Astrocyte (in vitro differentiated cells and primary cell): Measurements from ENCODE around the gene GDF2.

Experiments used
- CTCF ChIP-seq: IDR thresholded peaks from 2 replicates; pipeline ENCODE4 v1.5.1; 2011; ENCODE audit warnings: low read depth, mild to moderate bottlenecking, inconsistent platforms, low read length, moderate library complexity; ENCODE audit not compliant: insufficient read depth
- EZH2 ChIP-seq: IDR thresholded peaks from 2 replicates; pipeline ENCODE4 v1.6.1; 2012; ENCODE audit warnings: mild to moderate bottlenecking, low read length, inconsistent platforms; ENCODE audit not compliant: insufficient read depth

GRCh38 chr10:47359626-47360418 lies 37.6 kb downstream of the GDF2 start:
- no peak for TF ChIP-seq EZH2
- TF ChIP-seq CTCF: no peak
